ENCODE results near the gene GGACT. TPM values are rescaled to one million over a fixed set of nuclear protein-coding genes. Genes with fewer than 3 reads are reported as not detected.

GGACT gene
- total RNA-seq, 3 donors from 2014 or later (not counting 1 experiment from before 2014, with no cell fraction given): 8.8 to 16.4 (median 15.1) TPM

GRCh38 chr13:100495455-100495854 lies 93.1 kb downstream of the GGACT start:
- Histone ChIP-seq H3K27ac (ENCODE audit: low read length) (no peak overlapping the region), H3K4me3 (ENCODE audit: low read length) (no peak overlapping the region), H3K9me3 (ENCODE audit: control insufficient read depth, insufficient read depth, low read length) (no peaks in the 10 kb centered on the region), H3K27me3 (ENCODE audit: control insufficient read depth, insufficient read depth, low read length) (no peaks in the 10 kb centered on the region), H3K36me3 (ENCODE audit: control insufficient read depth, insufficient read depth, low read length) (no peaks in the 10 kb centered on the region), H3K4me1 (ENCODE audit: control insufficient read depth, insufficient read depth, low read length) (peaks cover 5% of the 10 kb centered on the region)
- no peak overlapping the region for H3K4me3 Mint-ChIP-seq
- DNase-seq (no peak), ATAC-seq (no peak)
- no peaks in the 10 kb centered on the region for H3K27me3 Mint-ChIP-seq (ENCODE audit: low read depth in 2 of 2)
- no peaks in the 10 kb centered on the region for H3K9me3 Mint-ChIP-seq
- no peak for TF ChIP-seq CTCF (IDR thresholded peaks at IDR 0.05)
- H3K27ac Mint-ChIP-seq: no peak overlapping the region
- no CpG with 5 or more reads among the region's 1 CpG for WGBS (ENCODE audit: insufficient coverage)
- no peaks in the 10 kb centered on the region for H3K36me3 Mint-ChIP-seq
- peaks cover 33 to 37% of the 10 kb centered on the region in 2 donors for H3K4me1 Mint-ChIP-seq
- intact Hi-C loops (cut with micrococcal nuclease): no loop called here

GRCh38 chr13:100493418-100493817 lies 95.2 kb downstream of the GGACT start:
- TF ChIP-seq CTCF (IDR thresholded peaks at IDR 0.05): no peak
- H3K4me3 ChIP-seq (ENCODE audit: low read length): no peak overlapping the region
- 95% methylated on average over 6 of the region's 7 CpGs for WGBS (ENCODE audit: insufficient coverage)
- H3K4me1 ChIP-seq (ENCODE audit: control insufficient read depth, insufficient read depth, low read length): peaks cover 7% of the 10 kb centered on the region
- Mint-ChIP-seq H3K27ac (no peak overlapping the region), H3K27me3 (ENCODE audit: low read depth in 2 of 2) (no peaks in the 10 kb centered on the region), H3K4me3 (no peak overlapping the region), H3K36me3 (no peaks in the 10 kb centered on the region), H3K4me1 (peaks cover 32 to 38% of the 10 kb centered on the region in 2 donors), H3K9me3 (no peaks in the 10 kb centered on the region)
- DNase-seq: no peak
- peak in 1 of 3 donors; percentile 24 for ATAC-seq
- H3K36me3 ChIP-seq (ENCODE audit: control insufficient read depth, insufficient read depth, low read length): no peaks in the 10 kb centered on the region
- H3K27ac ChIP-seq (ENCODE audit: low read length): no peak overlapping the region
- H3K9me3 ChIP-seq (ENCODE audit: control insufficient read depth, insufficient read depth, low read length): no peaks in the 10 kb centered on the region
- intact Hi-C loops (cut with micrococcal nuclease): no loop called here
- no peaks in the 10 kb centered on the region for H3K27me3 ChIP-seq (ENCODE audit: control insufficient read depth, insufficient read depth, low read length)

GRCh38 chr13:100491164-100491842 lies 97.3 kb downstream of the GGACT start:
- no peaks in the 10 kb centered on the region for H3K36me3 Mint-ChIP-seq
- ATAC-seq (no peak), DNase-seq (no peak)
- H3K27me3 Mint-ChIP-seq (ENCODE audit: low read depth in 2 of 2): no peaks in the 10 kb centered on the region
- no peaks in the 10 kb centered on the region for H3K9me3 Mint-ChIP-seq
- Histone ChIP-seq H3K36me3 (ENCODE audit: control insufficient read depth, insufficient read depth, low read length) (no peaks in the 10 kb centered on the region), H3K9me3 (ENCODE audit: control insufficient read depth, insufficient read depth, low read length) (no peaks in the 10 kb centered on the region), H3K4me3 (ENCODE audit: low read length) (no peak overlapping the region), H3K27ac (ENCODE audit: low read length) (no peak overlapping the region), H3K4me1 (ENCODE audit: control insufficient read depth, insufficient read depth, low read length) (peaks cover 7% of the 10 kb centered on the region), H3K27me3 (ENCODE audit: control insufficient read depth, insufficient read depth, low read length) (no peaks in the 10 kb centered on the region)
- intact Hi-C loops (cut with micrococcal nuclease): no loop called here
- 86% methylated on average over 8 of the region's 8 CpGs for WGBS (ENCODE audit: insufficient coverage)
- H3K4me3 Mint-ChIP-seq: no peak overlapping the region
- no peak for TF ChIP-seq CTCF (IDR thresholded peaks at IDR 0.05)
- peak overlapping the region in 1 of 2 donors; percentile 55 for H3K27ac Mint-ChIP-seq
- peaks cover 31 to 35% of the 10 kb centered on the region in 2 donors for H3K4me1 Mint-ChIP-seq

- Mint-ChIP-seq H3K4me1 (peaks cover 32 to 40% of the 10 kb centered on the region in 2 donors), H3K9me3 (no peaks in the 10 kb centered on the region), H3K36me3 (no peaks in the 10 kb centered on the region), H3K27ac (peak overlapping the region in 1 of 2 donors; percentile 55), H3K27me3 (ENCODE audit: low read depth in 2 of 2) (no peaks in the 10 kb centered on the region), H3K4me3 (no peak overlapping the region)
- no peaks in the 10 kb centered on the region for H3K36me3 ChIP-seq (ENCODE audit: control insufficient read depth, insufficient read depth, low read length)
- no peak for ATAC-seq
- H3K4me3 ChIP-seq (ENCODE audit: low read length): no peak overlapping the region
- WGBS (ENCODE audit: insufficient coverage): 63% methylated on average over 4 of the region's 4 CpGs
- no peaks in the 10 kb centered on the region for H3K27me3 ChIP-seq (ENCODE audit: control insufficient read depth, insufficient read depth, low read length)
- TF ChIP-seq CTCF (IDR thresholded peaks at IDR 0.05): no peak
- no peaks in the 10 kb centered on the region for H3K9me3 ChIP-seq (ENCODE audit: control insufficient read depth, insufficient read depth, low read length)
- intact Hi-C loops (cut with micrococcal nuclease): no loop called here
- DNase-seq: no peak
- no peak overlapping the region for H3K27ac ChIP-seq (ENCODE audit: low read length)
- H3K4me1 ChIP-seq (ENCODE audit: control insufficient read depth, insufficient read depth, low read length): peaks cover 10% of the 10 kb centered on the region
These were observed 97.9 kb downstream of the GGACT start for GRCh38 chr13:100490692-100491091.

Data from natural killer cell (primary cell).